ENCODE measurements around the gene CENPI.
"Not testable (repeated sequence)": the region's sequence is repeated elsewhere in the genome, so short reads cannot be mapped to it uniquely, and the experiment has no call there.

Gene CENPI

GRCh38 chrX:101097546-101098453, at the start of gene CENPI:
Gene CENPI (plus strand): TSS chrX:101098204. CDS start chrX:101101071, 2,867 bp downstream.
- peak; percentile 83 to 86 for DNase-seq (ENCODE audit: low read depth in 2 of 2)

- DNase-seq (ENCODE audit: low read depth in 2 of 2): no peak
These were observed 46.9 kb upstream of the CENPI start for GRCh38 chrX:101051153-101051548.

- no peak for DNase-seq (ENCODE audit: low read depth in 2 of 2)
These were observed 46.3 kb upstream of the CENPI start, which contains the start of gene TRMT2B for GRCh38 chrX:101051549-101052302. Gene TRMT2B (minus strand): TSS chrX:101052111. CDS start chrX:101042289, 9,822 bp downstream.

GRCh38 chrX:101056551-101056950, 41.5 kb upstream of the CENPI start:
- not testable (repeated sequence) for DNase-seq (ENCODE audit: low read depth in 2 of 2)

GRCh38 chrX:101057093-101057714, 40.8 kb upstream of the CENPI start:
- DNase-seq (ENCODE audit: low read depth in 2 of 2): no peak

GRCh38 chrX:101062176-101062575, 35.8 kb upstream of the CENPI start:
- no peak for DNase-seq (ENCODE audit: low read depth in 2 of 2)

- no peak for DNase-seq (ENCODE audit: low read depth in 2 of 2)
These were observed 26.4 kb upstream of the CENPI start for GRCh38 chrX:101071582-101071981.

GRCh38 chrX:101078716-101079598, 19.0 kb upstream of the CENPI start, which contains the start of gene TMEM35A:
Gene TMEM35A (plus strand): TSS chrX:101078879. CDS start chrX:101079003, 124 bp downstream.
- no peak for DNase-seq (ENCODE audit: low read depth in 2 of 2)

GRCh38 chrX:101079736-101080270, 18.2 kb upstream of the CENPI start:
- DNase-seq (ENCODE audit: low read depth in 2 of 2): no peak

- DNase-seq (ENCODE audit: low read depth in 2 of 2): no peak
These were observed 17.5 kb upstream of the CENPI start for GRCh38 chrX:101080326-101081124.

- no peak for DNase-seq (ENCODE audit: low read depth in 2 of 2)
These were observed 16.8 kb upstream of the CENPI start for GRCh38 chrX:101081231-101081630.

GRCh38 chrX:101091817-101092216, 6.2 kb upstream of the CENPI start:
- DNase-seq (ENCODE audit: low read depth in 2 of 2): no peak

- peak in 1 of 2 experiments; percentile 30 for DNase-seq (ENCODE audit: low read depth in 2 of 2)
These were observed 10.3 kb downstream of the CENPI start for GRCh38 chrX:101108284-101108683.

GRCh38 chrX:101117701-101118100, 19.7 kb downstream of the CENPI start:
- no peak for DNase-seq (ENCODE audit: low read depth in 2 of 2)

GRCh38 chrX:101136235-101136634, 38.2 kb downstream of the CENPI start:
- no peak for DNase-seq (ENCODE audit: low read depth in 2 of 2)
